ENCODE results near the gene HTR7. TPM values are rescaled to one million over a fixed set of nuclear protein-coding genes. Genes with fewer than 3 reads are reported as not detected.

HTR7 gene
- total and polyA plus RNA-seq, 2 of the 8 experiments (the other 6 are each of a cell fraction or from before 2014, with no cell fraction given): 22.9 to 24.6 TPM

GRCh38 chr10:90847436-90847835 lies 10.4 kb downstream of the HTR7 start:
- H3K23ac ChIP-seq (ENCODE audit: insufficient read length): no peak overlapping the region
- TF ChIP-seq CTBP2 (IDR thresholded peaks at IDR 0.05; ENCODE audit: borderline replicate concordance, insufficient read depth, insufficient read length, low read length): no peak
- no peak for TF ChIP-seq TEAD4 (IDR thresholded peaks at IDR 0.05; ENCODE audit: low read depth, low read length)
- TF ChIP-seq CBX8 (IDR thresholded peaks at IDR 0.05; ENCODE audit: borderline replicate concordance, low read depth, low read length): no peak
- TF ChIP-seq ASH2L (IDR thresholded peaks at IDR 0.05; ENCODE audit: low read length): no peak
- TF ChIP-seq SUZ12 (IDR thresholded peaks at IDR 0.05; ENCODE audit: low read length): no peak
- TF ChIP-seq BCL11A (IDR thresholded peaks at IDR 0.05; ENCODE audit: low read depth in 2 of 2, low read length in 2 of 2): no peak
- no peak for TF ChIP-seq TAF7 (optimal IDR thresholded peaks at IDR 0.05; ENCODE audit: borderline replicate concordance, low read depth, low read length)
- no peak for TF ChIP-seq MAX (IDR thresholded peaks at IDR 0.05)
- no peak for TF ChIP-seq CEBPB (IDR thresholded peaks at IDR 0.05; ENCODE audit: low read depth, low read length)
- no peak for TF ChIP-seq SIN3A (conservative IDR thresholded peaks at IDR 0.05 in 1 of 2, IDR thresholded peaks at IDR 0.05 in 1 of 2; ENCODE audit: low read depth in 1 of 2, low read length in 2 of 2)
- no peak for TF ChIP-seq ATF2 (IDR thresholded peaks at IDR 0.05; ENCODE audit: low read length)
- TF ChIP-seq SP1 (IDR thresholded peaks at IDR 0.05; ENCODE audit: low read depth, low read length): no peak

More at GRCh38 chr10:90847436-90847835, 10.4 kb downstream of the HTR7 start:
- no peak overlapping the region for H2AK5ac ChIP-seq (ENCODE audit: low read depth, low read length)
- H3K27me3 ChIP-seq (replicated peaks in 1 of 4; ENCODE audit: control insufficient read depth in 3 of 4, extremely low read depth in 1 of 4, insufficient read depth in 3 of 4, low read length in 3 of 4): no peaks in the 10 kb centered on the region
- no peak overlapping the region for H2BK120ac ChIP-seq (replicated peaks; ENCODE audit: low read depth, low read length)
- H3K23me2 ChIP-seq (ENCODE audit: low read depth, low read length): no peaks in the 10 kb centered on the region
- H2AFZ ChIP-seq (ENCODE audit: low read length): no peak overlapping the region
- H3K56ac ChIP-seq (replicated peaks; ENCODE audit: insufficient read length, low read depth, low read length): no peak overlapping the region
- no peak overlapping the region for H2BK15ac ChIP-seq (ENCODE audit: low read length)
- CTCF ChIA-PET (ENCODE audit: partially characterized antibody): interaction anchor here (1.9 kb wide), 1 partner anchor 60 kb away, joined by 9 read pairs; no protein-coding TSS in a partner anchor
- FAIRE-seq: no peak
- no peak for DNase-seq (ENCODE audit: low read depth in 1 of 2, low spot score in 2 of 2)
- no peak overlapping the region for H3K4me2 ChIP-seq (ENCODE audit: insufficient read depth in 1 of 2, low read depth in 2 of 2, low read length in 2 of 2)
- H3K79me2 ChIP-seq (ENCODE audit: control insufficient read depth in 1 of 2, insufficient read depth in 2 of 2, low read length in 2 of 2): peaks cover 0 to 95% of the 10 kb centered on the region in 2 experiments; a peak in 2 of 4 replicates
- H3K9me3 ChIP-seq (ENCODE audit: insufficient read depth in 2 of 2, low read depth in 1 of 2, low read length in 1 of 2): peaks cover 21 to 23% of the 10 kb centered on the region in 2 experiments
- no peak overlapping the region for H3K18ac ChIP-seq (ENCODE audit: extremely low read depth, low read length)
- WGBS, 2 experiments (ENCODE audit: extremely low coverage in 1 of 2, insufficient coverage in 1 of 2, insufficient read length in 1 of 2, insufficient replicate concordance in 2 of 2, low coverage in 1 of 2, low lambda C conversion rate in 2 of 2, missing lambda C conversion rate in 1 of 2): 80% methylated on average over 1 of the region's 1 CpG; no CpG with 5 or more reads in 1 of the 2 experiments
- no peak overlapping the region for H3K4ac ChIP-seq (replicated peaks; ENCODE audit: insufficient read length, low read depth, low read length)
- H4K91ac ChIP-seq (replicated peaks; ENCODE audit: insufficient read length, low read length): no peak overlapping the region
- H4K5ac ChIP-seq (ENCODE audit: insufficient read length, low read depth, low read length): no peak overlapping the region
- no peak overlapping the region for H2BK20ac ChIP-seq (ENCODE audit: low read length)
- POLR2A ChIA-PET (ENCODE audit: partially characterized antibody): no interaction called here
- H3K79me1 ChIP-seq (ENCODE audit: low read depth, low read length): no peaks in the 10 kb centered on the region
- H2BK12ac ChIP-seq (ENCODE audit: low read depth, low read length): no peak overlapping the region
- H4K8ac ChIP-seq (ENCODE audit: extremely low read depth, insufficient read depth, low read length): no peak overlapping the region
- H3K36me3 ChIP-seq (ENCODE audit: control insufficient read depth in 2 of 4, insufficient read depth in 4 of 4, low read length in 3 of 4): peaks cover 0 to 18% (median 0%) of the 10 kb centered on the region in 4 experiments; a peak in 3 of 8 replicates
- H2BK5ac ChIP-seq (ENCODE audit: low read depth, low read length): no peak overlapping the region
- H3K4me3 ChIP-seq (ENCODE audit: extremely low read depth in 1 of 4, insufficient read depth in 2 of 4, low read depth in 3 of 4, low read length in 4 of 4): no peak overlapping the region
- peaks cover 0 to 4% (median 0%) of the 10 kb centered on the region in 4 experiments; a peak in 1 of 7 replicates for H3K4me1 ChIP-seq (replicated peaks in 1 of 4; ENCODE audit: control insufficient read depth in 3 of 4, insufficient read depth in 4 of 4, low read length in 3 of 4)
- H3K14ac ChIP-seq (ENCODE audit: insufficient read length): no peak overlapping the region
- H3K27ac ChIP-seq (ENCODE audit: low read depth, low read length): no peak overlapping the region
- no peaks in the 10 kb centered on the region for H4K20me1 ChIP-seq (replicated peaks in 1 of 2; ENCODE audit: control insufficient read depth in 1 of 2, insufficient read depth in 2 of 2, low read length in 2 of 2)
- no peak overlapping the region for H3K9ac ChIP-seq (replicated peaks in 1 of 4; ENCODE audit: extremely low read depth in 1 of 4, low read depth in 3 of 4, low read length in 3 of 4)
